HG02759 (cell line): Measurements from ENCODE around the gene TMEM209.
"Not testable (repeated sequence)": the region's sequence is repeated elsewhere in the genome, so short reads cannot be mapped to it uniquely, and the experiment has no call there.

ENCODE experiments used
- ATAC-seq: cut with Tn5 transposase; IDR thresholded peaks from one replicate; pipeline ENCODE4 v1.9.1; 2021; ENCODE audit warnings: mild to moderate bottlenecking, moderate library complexity; ENCODE audit not compliant: unreplicated experiment

TMEM209 gene

DNA sequence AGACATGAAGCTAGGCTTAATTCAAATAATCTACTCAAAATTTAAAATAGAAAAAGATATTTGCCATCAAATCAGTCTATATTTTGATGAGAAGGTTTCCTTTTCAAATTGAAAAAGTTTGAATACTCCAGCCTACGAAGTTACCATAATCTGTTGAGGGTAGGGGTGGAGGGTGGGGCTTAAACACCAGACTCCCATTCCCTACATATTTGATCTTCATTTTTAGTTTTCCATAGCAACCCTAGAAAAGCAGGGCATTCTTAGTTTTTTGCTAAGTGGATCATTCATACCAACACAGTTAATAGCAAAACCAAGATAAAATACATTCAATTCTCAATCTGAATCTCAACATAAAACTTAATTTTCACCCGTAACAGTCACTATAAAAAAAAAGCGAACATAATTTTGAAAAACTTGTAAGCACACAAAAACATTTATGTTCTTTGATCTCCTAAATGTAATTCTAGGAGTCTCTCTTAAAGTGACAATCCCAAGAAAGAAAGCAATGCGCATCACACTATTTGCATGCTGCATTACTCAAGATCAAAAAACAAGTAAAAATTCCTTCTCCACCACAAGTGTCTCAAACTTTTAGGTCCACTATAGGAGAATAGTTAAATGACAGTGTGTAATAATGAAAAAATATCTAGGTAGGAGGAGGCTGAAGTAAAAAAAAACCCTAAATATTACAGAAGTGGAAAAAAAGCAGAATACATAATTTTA is 30.8 kb downstream of the TMEM209 start:
- no peak for ATAC-seq

DNA sequence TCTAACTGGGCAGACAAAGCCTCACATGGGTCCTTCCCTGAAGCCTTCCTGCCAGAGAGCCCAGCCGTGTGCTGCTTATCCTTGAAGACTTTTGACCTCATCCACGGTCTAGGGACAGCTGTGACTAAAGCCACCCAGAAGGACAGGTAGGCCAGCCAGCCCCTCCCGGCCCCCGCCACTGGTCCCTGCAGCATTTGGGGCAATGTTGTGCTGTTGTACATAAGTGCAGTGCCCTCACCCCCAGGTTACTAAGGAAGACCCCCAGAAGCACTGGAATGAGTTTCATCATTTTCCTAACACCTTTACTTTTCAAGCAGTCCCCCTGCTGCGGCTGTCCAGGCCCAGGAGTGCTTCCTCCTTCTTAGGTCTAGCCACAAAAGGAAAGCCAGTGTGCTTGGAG is 43.0 kb downstream of the TMEM209 start:
- ATAC-seq: no peak

DNA sequence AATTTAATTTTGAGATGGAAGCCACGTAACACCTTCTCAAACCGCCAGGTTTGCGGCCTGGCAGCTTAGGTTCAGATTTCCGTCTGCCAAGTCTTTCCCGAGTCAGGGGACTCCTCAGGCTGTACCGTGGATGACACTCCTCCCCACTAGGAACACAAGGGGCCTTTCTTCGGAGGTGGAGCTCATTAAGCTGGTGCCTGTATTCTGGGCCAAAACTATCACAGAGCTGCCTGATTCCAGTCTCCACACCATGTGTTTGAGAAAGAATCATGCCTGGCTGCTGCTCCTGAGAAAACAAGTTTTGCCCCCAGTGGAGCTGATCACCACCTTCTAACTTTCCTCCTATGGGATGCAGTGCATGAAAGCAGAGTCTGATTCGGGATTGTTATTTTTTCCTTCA is 44.8 kb downstream of the TMEM209 start:
- no peak for ATAC-seq

DNA sequence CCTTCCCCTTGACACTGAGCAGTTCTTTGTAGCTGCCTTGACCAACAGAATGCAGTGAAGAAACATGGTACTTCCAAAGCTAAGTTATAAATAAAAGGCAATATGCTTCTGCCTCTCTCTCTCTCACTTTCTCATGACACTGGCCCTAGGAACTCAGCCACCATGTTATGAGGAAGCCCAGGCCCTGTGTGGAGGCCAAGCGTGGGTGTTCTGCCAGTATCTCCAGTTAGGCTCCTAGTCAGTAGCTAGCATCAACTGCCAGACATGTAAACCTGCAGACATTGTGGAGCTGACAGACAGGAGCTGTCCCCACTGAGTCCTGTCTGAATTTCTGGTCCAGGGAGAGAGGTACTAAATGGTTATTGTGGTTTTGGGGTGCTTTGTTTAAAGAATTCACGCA is 45.2 kb downstream of the TMEM209 start:
- ATAC-seq: no peak

DNA sequence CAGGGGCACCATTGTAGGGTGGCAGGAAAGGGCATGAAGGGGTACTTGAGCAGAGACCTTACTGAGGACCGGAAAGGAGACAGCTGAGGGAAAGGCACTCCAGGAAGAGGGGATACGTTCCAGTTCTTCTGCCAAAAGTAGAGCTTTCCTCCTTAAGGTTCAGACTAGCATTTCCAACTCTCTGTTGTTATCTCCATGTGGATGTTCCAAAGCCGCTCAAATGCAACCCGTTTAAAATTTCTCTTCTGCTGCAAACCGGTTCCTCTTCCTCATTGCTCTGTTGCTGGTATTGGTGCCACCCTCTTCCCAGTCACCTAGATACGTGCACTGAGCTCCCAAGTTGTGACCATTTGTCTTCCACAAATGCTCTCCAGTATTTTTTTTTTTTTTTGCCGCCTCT is 47.5 kb downstream of the TMEM209 start:
- ATAC-seq: no peak

DNA sequence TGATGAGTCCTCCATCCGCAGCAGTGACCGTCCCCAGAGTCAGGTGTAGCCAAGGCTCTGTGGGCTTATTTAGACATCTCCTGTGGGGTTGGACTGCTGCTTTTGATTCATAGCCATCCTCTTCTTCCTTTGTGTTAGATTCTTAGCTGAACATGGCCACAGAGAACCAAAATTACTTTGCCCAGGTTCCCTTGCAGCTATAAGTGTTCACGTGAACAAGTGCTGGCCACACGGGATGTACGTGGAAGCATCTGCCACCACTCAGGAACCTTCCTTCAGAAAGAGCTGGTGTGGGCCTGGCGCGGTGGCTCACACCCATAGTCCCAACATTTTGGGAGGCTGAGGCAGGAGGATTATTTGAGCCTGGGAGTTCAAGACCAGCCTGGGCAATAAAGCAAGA is 49.1 kb downstream of the TMEM209 start:
- no peak for ATAC-seq

DNA sequence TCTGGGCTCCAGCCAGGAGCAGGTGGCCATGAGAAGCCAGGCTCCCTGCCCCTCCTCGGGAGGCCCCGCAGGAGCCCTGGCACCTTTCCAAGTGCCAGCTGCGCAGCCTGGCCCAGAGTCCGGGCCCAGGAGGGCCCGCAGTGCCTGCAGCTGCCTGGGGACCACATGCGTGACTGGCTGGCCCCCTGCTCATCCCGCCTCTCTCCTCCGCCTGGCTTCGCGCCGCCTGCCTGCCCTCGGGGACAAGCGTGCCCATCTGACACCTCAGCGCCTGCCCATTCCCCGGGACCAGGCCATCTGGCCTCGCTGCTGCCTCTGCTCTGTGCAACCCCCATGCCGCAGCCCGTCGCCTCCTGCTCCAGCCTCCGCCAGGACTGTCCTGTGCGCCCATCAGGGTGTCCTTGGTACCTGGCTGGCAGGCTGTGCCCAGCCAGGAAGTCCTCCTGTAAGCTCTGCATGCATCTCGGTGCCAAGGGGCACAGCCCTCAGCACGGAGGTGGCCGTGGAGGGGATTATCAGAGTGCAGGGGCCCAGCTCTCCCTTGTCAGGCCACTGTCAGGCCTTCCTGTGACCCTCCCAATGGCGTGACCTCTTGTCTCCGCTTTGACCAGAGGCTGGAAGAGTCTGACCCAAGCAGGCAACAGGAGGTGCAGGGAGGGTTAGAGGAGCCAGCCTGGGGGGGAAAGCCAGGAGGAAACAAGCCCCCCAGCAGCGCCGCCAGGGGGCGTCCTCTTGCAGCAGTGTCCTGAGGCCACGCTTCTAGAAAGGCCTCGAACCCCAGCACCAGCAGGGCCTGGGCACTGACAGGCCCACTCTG is 50.5 kb downstream of the TMEM209 start:
- no peak for ATAC-seq

DNA sequence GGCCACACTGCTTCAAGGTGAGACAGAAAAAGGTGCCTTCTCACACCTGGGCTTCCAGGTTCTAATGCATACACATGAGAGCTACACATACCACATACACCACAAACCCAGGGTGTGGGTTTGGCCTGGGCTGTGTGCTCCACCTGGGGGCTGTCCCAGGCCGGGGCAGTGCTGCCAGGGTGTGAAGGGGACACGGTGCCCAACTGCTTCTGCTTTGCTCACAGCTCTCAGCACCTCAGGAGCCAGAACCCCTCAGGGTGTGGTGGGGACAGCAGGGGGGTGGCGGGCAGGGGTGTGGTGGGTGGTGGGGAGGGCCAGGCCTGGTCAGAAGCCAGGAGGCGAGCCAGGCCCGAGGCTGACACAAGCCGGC is 51.1 kb downstream of the TMEM209 start:
- ATAC-seq: no peak

DNA sequence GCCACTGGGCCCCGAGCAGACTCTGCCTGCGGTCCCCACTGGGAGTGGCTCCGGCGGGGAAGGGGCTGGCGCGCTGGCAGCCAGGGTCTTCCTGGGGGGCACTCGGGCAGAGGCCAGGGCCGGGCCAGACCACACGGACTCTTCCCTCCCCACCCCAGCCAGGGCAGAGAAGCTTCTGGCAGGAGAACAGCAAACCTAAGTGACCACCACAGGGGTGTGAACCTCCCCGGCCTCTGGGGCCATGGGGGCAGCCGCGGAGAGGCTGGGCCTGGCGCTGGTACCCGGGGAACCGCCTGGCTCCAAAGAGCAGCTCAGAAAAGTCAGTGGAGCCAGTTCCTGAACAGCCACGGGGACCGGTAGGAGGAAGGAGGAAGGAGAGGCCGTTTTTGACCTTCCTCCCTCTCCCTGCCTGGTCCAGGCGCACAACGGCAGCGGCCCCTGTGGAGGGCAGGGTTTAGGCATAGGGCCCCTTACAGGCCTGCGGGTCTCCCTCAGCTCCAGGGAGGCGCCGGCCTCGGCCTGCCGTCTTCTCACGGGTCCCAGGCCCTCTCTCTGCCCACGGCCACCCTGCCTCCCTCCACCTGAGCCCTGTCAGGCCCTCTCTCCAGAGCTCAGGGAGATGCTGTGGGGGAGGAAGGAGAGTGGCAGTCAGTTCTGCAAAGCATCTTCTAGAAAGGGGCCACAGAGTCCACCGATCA is 51.8 kb downstream of the TMEM209 start:
- ATAC-seq: no peak

DNA sequence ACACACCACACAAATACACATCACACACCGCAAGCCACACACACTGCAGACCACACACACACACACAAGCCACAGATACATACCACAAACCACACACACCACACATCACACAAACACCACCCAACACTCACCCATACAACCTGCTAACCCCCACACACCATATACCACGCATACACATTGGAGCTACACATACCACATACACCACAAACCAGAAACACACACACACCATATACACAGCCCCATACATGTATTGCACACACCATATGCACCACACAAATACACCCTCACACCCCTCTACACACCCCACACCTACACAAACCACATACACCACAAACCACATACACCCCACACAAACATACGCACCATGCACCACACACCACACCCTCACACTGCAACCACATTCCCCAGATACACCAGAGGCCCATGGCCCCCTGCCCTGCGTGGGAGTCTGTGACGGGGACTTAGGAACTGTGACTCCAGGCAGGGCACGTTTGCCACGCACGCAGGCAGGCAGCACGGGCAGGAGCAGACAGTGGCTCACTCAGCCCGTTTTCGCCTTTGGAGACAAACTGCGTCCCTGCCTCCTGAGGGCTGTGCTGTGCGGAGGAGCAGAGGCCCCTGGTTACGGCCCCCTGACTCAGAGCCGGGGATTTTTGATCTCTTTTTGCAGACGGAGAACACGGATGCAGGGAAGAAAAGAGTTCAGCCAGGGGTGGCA is 52.6 kb downstream of the TMEM209 start:
- no peak for ATAC-seq

DNA sequence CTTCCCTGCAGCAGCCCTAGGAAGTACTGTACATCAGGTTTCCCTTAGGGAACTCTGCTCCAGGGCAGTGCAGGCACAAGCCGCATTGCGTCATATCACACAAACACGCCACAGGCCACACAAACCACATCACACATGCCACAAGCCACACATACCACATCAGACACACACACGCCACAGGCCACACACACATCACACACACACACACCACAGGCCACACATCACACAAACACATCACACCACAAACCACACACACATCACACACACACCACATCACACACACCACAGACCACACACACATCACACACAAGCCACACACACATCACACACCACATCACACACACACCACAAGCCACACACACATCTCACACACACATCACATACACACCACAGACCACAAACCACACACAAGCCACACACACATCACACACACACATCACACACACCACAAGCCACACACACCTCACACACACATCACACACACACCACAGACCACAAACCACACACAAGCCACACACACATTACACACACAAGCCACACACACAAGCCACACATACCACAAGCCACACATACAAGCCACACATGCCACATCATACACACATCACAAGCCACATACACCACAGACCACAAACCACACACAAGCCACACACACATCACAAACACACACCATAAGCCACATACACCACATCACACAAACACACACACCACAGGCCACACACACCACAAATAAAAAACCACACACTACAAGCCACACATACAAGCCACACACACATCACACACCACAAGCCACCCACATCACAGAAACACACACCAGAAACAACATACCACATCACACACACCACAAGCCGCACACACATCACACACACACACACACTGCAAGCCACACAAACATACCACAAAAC is 53.4 kb downstream of the TMEM209 start:
- ATAC-seq: no peak

DNA sequence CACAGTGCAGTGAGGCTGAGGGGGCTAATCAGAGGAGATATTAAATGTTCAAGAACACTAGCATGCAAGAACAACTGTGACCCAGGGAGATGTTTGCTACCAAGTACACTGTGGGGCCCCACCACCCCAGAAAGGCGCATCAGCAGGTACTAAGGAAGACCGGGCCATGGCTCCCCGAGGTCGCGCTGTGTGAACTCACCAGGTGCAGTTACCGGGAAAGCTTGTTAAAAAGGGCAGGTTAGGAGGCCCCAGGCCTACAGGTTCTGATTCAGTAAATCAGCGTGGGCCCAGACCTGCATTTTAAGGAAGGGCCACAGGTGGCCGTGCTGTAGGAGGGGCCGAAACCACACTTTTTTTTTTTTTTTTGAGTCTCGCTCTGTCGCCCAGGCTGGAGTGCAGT is 54.6 kb downstream of the TMEM209 start:
- no peak for ATAC-seq

DNA sequence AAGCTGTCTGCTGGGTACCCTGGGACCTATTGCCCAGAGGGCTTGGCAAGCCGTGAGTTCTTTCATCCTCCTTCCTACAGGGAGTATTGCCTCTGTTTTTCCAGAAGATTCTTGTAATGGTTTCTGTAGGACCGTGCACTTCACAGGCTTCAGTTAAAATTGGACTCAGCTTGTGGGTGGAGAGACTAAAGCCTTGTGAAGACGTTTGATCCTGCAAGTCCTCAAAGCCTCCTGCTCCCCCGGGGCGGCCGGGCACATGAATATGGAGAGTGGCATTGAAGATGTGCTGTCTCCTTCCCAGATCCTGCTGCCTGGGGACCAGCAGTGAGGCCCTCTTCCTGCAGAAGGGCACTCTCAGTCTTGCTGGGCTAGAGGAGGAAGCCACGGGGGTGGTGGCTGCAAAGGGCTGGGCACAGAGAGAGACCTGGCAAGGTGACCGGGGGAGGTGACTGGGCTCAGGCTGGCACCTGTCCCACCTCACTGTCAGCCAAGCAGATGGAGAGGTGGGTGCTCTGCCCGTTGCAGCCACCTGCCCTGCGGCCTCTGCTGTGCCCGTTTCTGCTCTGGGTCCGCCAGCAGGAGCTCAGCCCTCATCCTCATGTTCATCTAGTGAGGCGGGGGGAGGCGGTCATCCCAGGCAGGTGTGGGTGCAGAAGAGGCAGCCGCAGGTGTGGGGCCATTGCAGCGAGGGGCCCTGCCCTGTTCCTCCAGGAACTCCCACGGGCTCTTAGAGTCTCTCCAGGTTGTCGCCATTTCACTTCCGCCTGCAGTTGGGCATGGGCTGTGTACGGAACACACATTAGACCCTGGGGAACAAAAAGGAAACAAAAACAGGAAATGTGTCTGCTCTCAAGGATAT is 55.7 kb downstream of the TMEM209 start:
- ATAC-seq: peak; percentile 72

DNA sequence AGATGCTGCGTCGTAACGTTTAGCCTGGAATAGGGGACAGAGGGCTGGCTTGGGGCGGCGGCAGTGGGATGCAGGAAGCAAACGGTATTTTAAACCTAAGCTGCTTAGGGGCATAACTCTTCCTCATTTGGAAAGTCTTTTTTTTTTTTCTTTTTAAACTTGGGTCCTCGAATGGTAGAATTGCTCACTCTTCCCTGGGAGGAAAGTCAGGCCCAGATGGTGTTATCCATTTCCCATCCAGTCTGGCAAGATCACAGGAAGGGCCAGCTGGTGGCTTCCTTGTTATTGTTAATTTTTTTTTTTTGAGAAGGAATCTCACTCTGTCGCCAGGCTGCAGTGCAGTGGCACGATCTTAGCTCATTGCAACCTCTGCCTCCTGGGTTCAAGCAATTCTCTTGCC is 56.6 kb downstream of the TMEM209 start:
- ATAC-seq: no peak

DNA sequence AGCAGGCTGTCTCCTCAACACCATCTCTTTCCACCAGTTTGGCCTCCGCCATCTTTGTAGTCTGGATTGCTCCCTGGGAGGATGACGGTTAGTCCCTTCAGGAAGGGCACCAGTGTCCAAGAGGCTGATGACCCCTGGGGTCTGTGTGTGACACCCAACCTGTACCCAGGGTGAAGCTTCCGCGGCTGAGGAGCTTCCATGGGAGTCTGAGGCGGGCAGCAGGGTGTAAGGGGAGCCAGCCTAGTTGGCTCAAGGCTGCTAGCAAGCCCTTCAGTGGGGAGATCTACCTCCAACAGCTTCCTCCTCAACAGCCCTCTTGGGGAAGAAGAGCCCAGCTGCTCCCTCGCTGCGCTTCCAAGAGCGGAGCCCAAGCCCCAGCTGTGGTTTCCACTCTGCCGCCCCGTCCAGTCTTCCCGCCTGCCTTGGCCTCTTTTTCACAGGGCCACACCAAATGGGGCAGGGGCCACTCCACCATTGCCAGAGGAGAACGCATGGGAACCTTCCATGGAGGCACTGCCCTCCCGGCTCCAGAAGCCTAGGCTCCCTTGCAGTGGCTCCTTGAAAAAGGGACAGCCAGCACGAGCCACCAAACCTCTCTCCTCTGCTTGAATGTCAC is 57.4 kb downstream of the TMEM209 start:
- no peak for ATAC-seq

DNA sequence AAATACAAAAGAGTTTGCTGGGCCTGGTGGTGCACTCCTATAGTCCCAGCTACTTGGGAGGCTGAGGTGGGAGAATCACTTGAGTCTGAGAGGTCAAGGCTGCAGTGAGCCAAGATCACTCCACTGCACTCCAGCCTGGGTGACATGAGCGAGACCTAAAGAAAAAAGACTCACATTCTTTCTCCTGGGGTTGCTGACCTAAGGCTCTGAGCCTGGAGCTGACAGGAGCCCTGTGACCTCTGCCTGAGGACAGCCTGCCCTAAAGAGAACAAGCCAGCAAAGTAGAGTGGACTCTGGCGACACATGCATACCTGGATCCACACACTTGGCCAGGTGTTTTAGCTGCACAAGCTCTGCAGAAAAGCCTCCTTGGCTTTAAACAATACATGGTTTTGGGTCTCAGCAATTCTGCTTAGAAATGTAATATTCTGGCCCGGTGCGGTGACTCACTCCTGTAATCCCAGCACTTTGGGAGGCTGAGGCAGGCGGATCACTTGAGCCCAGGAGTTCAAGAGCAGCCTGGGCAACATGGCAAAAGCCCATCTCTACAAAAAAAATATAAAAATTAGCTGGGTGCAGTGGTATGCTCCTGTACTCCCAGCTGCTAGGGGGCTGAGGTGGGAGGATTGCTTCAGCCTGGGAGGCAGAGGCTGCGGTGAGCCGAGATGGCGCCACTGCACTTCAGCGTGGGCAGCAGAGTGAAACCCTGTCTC is 58.4 kb downstream of the TMEM209 start:
- no peak for ATAC-seq

DNA sequence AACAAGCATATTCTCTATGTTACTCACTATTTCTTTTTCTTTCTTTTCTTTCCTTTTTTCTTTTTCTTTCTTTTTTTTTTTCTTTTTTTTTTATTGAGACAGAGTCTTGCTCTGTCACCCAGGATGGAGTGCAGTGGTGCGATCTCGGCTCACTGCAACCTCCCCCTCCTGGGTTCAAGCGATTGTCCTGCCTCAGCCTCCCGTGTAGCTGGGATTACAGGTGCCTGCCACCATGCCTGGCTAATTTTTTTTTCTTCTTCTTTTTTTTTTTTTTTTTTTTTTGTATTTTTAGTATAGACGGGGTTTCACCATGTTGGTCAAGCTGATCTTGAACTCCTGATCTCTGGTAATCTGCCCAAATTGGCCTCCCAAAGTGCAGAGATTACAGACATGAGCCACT is 59.1 kb downstream of the TMEM209 start:
- ATAC-seq: not testable (repeated sequence)

DNA sequence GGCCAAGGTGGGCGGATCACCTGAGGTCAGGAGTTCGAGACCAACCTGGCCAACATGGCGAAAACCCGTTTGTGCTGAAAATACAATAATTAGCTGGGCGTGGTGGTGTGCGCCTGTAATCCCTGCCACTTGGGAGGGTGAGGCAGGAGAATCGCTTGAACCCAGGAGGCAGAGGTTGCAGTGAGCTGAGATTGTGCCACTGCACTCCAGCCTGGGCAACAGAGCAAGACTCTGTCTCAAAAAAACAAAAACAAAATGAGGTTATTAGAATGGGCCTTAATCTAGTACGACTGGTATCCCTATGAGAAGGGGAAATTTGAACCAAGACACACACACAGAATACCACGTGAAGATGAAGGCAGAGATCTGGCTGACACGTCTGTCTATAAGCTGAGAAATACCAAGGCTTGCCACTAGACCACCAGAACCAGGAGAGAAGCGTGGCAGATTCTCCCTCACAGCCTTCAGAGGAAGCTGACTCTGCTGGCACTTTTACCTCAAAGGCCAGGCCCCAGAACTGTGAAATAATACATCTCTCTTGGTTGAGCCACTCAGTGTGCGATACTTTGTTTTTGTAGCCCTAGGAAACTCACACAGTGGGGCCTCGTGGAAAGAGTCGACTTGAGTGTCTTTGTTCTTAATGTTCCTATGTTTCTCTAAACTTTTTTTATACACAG is 59.6 kb downstream of the TMEM209 start:
- ATAC-seq: no peak
